Measurements from ENCODE around the gene MACROD2.

Gene MACROD2

GRCh38 chr20:14342918-14343317 is 347.6 kb downstream of the MACROD2 start:
- no peak for DNase-seq

- DNase-seq: no peak
Measured at GRCh38 chr20:14343491-14344065, 348.3 kb downstream of the MACROD2 start.

DNA sequence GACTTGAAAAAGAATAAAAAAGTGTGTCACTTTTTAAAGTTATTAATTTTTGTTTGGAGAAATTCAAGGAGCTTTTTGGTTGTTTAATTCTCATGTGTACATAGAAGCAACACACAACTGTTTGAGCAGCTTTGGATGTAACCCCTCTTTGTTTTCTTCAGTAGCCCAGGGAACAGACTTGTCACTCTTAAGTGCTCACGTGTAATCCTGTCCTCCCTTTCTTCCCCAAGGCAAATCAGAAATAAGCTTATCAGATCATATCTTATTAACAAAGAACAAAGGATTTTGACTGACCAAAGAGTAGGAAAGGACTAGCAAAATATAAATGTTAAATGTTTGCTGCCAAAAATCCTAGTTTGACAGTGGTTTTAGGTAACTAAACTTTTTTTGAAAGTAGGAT is 349.4 kb downstream of the MACROD2 start:
- no peak for DNase-seq

- DNase-seq: no peak
Measured at GRCh38 chr20:14355791-14356190, 360.5 kb downstream of the MACROD2 start.

- no peak for DNase-seq
Measured at GRCh38 chr20:14360416-14360815, 365.1 kb downstream of the MACROD2 start.

GRCh38 chr20:14361509-14362345 is 366.4 kb downstream of the MACROD2 start:
- no peak for DNase-seq

- no peak for DNase-seq
Measured at GRCh38 chr20:14374196-14374595, 378.9 kb downstream of the MACROD2 start.

GRCh38 chr20:14375416-14375985 is 380.2 kb downstream of the MACROD2 start:
- no peak for DNase-seq

DNA sequence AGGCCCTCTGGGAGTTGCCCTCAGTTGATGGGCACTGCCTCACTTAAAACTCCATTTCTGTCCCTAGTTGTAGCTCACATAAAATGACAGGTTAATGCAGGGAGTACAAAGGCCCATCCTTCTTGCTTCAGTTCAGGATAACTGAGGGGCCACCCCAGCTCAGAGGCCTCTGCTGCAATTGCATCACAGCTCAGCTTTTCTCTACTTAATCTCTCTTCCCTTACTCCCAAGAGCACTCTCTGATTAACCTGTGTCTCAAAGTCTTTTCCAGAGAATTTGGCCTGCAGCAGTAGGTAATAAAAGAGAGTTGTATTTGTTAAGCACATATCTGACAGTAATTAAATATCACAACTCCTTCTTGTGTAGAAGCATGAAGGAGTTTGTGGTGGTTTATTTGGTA is 383.0 kb downstream of the MACROD2 start:
- DNase-seq: no peak

- no peak for DNase-seq
Measured at GRCh38 chr20:14383335-14383734, 388.0 kb downstream of the MACROD2 start.

GRCh38 chr20:14384416-14385175 is 389.3 kb downstream of the MACROD2 start:
- no peak for DNase-seq

- DNase-seq: no peak
Measured at GRCh38 chr20:14385176-14385740, 389.9 kb downstream of the MACROD2 start.

DNA sequence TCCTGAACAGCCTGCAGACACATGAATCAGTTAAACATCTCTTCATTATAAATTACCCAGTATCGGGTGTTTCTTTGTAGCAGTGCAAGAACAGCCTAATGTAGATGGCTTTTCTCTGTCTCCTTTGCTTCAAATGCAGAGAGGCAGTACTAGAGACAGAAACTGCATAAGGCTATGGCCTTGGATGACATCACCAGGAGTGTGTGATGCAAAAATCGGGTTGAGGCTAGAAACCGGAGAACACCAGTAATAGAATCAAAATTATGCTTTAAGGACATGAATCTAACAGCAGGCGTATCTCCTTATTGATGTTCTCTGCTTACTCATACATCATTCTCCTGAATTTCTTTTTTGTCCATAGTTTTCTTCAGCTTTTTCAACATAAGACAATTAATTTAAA is 391.4 kb downstream of the MACROD2 start:
- no peak for DNase-seq

- DNase-seq: no peak
Measured at GRCh38 chr20:14401479-14402138, 406.3 kb downstream of the MACROD2 start.

DNA sequence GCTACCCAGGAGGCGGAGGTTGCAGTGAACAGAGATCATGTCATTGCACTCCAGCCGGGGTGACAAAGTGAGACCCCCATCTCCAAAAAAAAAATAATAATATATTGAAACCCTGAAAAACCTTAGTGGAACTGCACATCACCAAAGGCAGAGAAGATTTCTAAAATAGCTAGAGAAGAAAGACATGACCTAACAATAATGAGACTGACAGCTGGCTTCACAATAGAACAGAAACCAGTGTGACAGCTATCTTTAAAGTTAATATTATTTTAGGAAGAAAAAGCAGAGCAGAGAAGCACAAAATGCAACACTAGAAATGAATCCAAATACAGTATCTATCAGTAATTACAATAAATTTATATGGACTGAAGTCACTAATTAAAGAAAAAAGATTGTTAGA is 409.2 kb downstream of the MACROD2 start:
- DNase-seq: no peak

DNA sequence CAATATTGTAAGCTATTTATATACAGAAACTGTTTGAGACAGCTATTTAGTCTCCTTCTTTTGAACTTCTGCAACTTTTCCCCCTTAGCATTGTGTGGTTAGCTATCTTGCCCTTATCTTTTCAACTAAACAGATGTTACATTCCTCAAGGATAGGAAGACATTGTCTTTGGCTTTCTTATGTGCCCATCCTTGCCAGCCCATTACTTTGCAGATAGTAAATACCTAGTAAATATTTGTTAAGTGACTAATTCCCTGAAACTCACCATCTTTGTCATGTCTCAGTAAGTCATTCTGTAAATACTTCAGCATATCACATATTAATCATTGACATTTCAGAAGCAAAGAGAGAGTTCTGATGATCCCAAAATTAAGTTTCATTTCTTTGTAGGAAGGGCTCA is 411.2 kb downstream of the MACROD2 start:
- DNase-seq: no peak

- no peak for DNase-seq
Measured at GRCh38 chr20:14407336-14407735, 412.0 kb downstream of the MACROD2 start.

GRCh38 chr20:14410869-14411555 is 415.7 kb downstream of the MACROD2 start:
- DNase-seq: no peak

- no peak for DNase-seq
Measured at GRCh38 chr20:14412065-14412681, 416.9 kb downstream of the MACROD2 start.

DNA sequence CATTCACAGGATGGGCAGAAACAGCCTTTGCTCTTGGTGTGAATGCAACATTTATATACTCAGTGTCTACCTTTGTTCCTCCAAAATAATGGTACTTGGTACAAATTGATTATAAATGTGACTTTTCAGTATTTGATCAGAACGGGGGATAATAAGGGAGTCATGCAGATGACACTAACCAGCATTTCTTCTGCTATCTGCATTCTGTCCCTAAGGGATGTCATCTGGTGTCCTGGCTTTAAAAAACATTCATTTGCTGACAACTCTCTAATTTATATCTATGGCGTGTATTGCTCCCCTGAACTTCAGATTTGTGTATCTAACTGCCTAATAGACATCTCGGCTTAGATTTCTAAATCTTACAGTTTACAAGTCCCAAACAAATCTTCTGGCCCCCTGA is 418.5 kb downstream of the MACROD2 start:
- no peak for DNase-seq

GRCh38 chr20:14414560-14414959 is 419.2 kb downstream of the MACROD2 start:
- DNase-seq: no peak

- DNase-seq: no peak
Measured at GRCh38 chr20:14415467-14415866, 420.2 kb downstream of the MACROD2 start.

Measured in MV-4-11 (cell line).